IMR-90 (cell line): ENCODE measurements around the gene KRT1. TPM values are rescaled to one million over a fixed set of nuclear protein-coding genes. Genes with fewer than 3 reads are reported as not detected.

Experiments used
- ATAC-seq: fragments of 200-7000 bp; cut with Tn5 transposase; 2 replicates; pipeline ENCODE4 v1.9.1; 2020; ENCODE audit warnings: low read depth, mild to moderate bottlenecking, moderate library complexity
- BruUV-seq: library from RNA; stranded (reverse); fragments of 400-500 nt; replicated peaks from 2 replicates; lab custom pipeline; 2021; lab: Mats Ljungman, UMichigan
- CTCF ChIA-PET: fragments of 300-600 bp; formaldehyde crosslinking; extraction: SDS; loops from one replicate; lab custom pipeline; 2021; ENCODE audit warnings: antibody characterized with exemption; lab: Yijun Ruan, JAX
- POLR2A ChIA-PET: fragments of 300-600 bp; sonication (Branson Sonifier 250); formaldehyde crosslinking; loops from one replicate; lab custom pipeline; 2022; ENCODE audit warnings: antibody characterized with exemption; ENCODE audit not compliant: unreplicated experiment; lab: Charles Lee
- DNase-seq: peaks from one replicate; pipeline ENCODE4 v3.0.0; 2013
- H2AFZ ChIP-seq: replicated peaks from 2 replicates; pipeline ENCODE3; 2013; ENCODE audit warnings: low read length, mild to moderate bottlenecking; ENCODE audit not compliant: poor library complexity
- H2AK5ac ChIP-seq: 2 replicates; pipeline ENCODE4 v1.6.1; 2013; ENCODE audit warnings: low read depth, low read length, inconsistent platforms
- H2AK9ac ChIP-seq: replicated peaks from 2 replicates; pipeline ENCODE3; 2013; ENCODE audit warnings: mild to moderate bottlenecking, low read depth, low read length, moderate library complexity; ENCODE audit not compliant: poor library complexity
- H2BK120ac ChIP-seq: 2 replicates; pipeline ENCODE4 v1.6.1; 2013; ENCODE audit warnings: low read depth, low read length, inconsistent platforms
- H2BK15ac ChIP-seq: 3 replicates; pipeline ENCODE4 v1.6.1; 2013; ENCODE audit warnings: low read depth, low read length, inconsistent platforms
- H2BK20ac ChIP-seq: 2 replicates; pipeline ENCODE4 v1.6.1; 2013; ENCODE audit warnings: low read depth, mild to moderate bottlenecking, inconsistent platforms, low read length, moderate library complexity
- H2BK5ac ChIP-seq: 2 replicates; pipeline ENCODE4 v1.6.1; 2013; ENCODE audit warnings: mild to moderate bottlenecking, low read depth, low read length, inconsistent platforms; ENCODE audit not compliant: poor library complexity, severe bottlenecking
- H3K14ac ChIP-seq: replicated peaks from 2 replicates; pipeline ENCODE4 v1.6.1; 2013; ENCODE audit warnings: low read depth, low read length, inconsistent platforms
- H3K18ac ChIP-seq: 2 replicates; pipeline ENCODE4 v1.6.1; 2013; ENCODE audit warnings: low read depth, low read length, control low read depth
- H3K23ac ChIP-seq: 2 replicates; pipeline ENCODE4 v1.6.1; 2013; ENCODE audit warnings: low read depth, low read length, inconsistent platforms
- H3K27ac ChIP-seq: 2 replicates; pipeline ENCODE4 v1.5.1; 2013; ENCODE audit warnings: mild to moderate bottlenecking, control low read depth, low read length; ENCODE audit not compliant: insufficient read depth
- H3K27me3 ChIP-seq: 2 replicates; pipeline ENCODE4 v1.6.1; 2013; ENCODE audit warnings: low read length; ENCODE audit not compliant: control insufficient read depth, insufficient read depth
- H3K36me3 ChIP-seq: 2 replicates; pipeline ENCODE4 v1.6.1; 2013; ENCODE audit warnings: low read length, mixed read lengths; ENCODE audit not compliant: control insufficient read depth, insufficient read depth
- H3K4ac ChIP-seq: 2 replicates; pipeline ENCODE4 v1.6.1; 2013; ENCODE audit warnings: low read depth, low read length, inconsistent platforms
- H3K4me1 ChIP-seq: 2 replicates; pipeline ENCODE4 v1.6.1; 2013; ENCODE audit warnings: low read length, mixed read lengths; ENCODE audit not compliant: control insufficient read depth, insufficient read depth
- H3K4me2 ChIP-seq: 2 replicates; pipeline ENCODE4 v1.6.1; 2013; ENCODE audit warnings: low read depth, mild to moderate bottlenecking, control low read depth, low read length, moderate library complexity
- H3K4me3 ChIP-seq: 2 replicates; pipeline ENCODE4 v1.5.1; 2013; ENCODE audit warnings: low read depth, mild to moderate bottlenecking, control low read depth, low read length, moderate library complexity; ENCODE audit not compliant: insufficient read depth
- H3K56ac ChIP-seq: 2 replicates; pipeline ENCODE4 v1.6.1; 2013; ENCODE audit warnings: low read length, inconsistent platforms; ENCODE audit not compliant: insufficient read depth; ENCODE audit errors: extremely low read depth
- H3K79me1 ChIP-seq, 2 experiments: 2 replicates each; pipeline ENCODE4 v1.6.1; 2013; ENCODE audit warnings: low read length in 2 of 2, inconsistent platforms in 1 of 2, low read depth in 1 of 2
- H3K9ac ChIP-seq: 2 replicates; pipeline ENCODE4 v1.6.1; 2013; ENCODE audit warnings: low read depth, low read length, control low read depth
- H3K9me1 ChIP-seq: 2 replicates; pipeline ENCODE4 v1.6.1; 2013; ENCODE audit warnings: low read length, inconsistent platforms; ENCODE audit not compliant: insufficient read depth
- H3K9me3 ChIP-seq: 2 replicates; pipeline ENCODE4 v1.6.1; 2013; ENCODE audit warnings: low read length; ENCODE audit not compliant: control insufficient read depth, insufficient read depth
- H4K20me1 ChIP-seq: 2 replicates; pipeline ENCODE4 v1.6.1; 2013; ENCODE audit warnings: low read length, inconsistent platforms; ENCODE audit not compliant: insufficient read depth
- H4K5ac ChIP-seq: 2 replicates; pipeline ENCODE4 v1.6.1; 2013; ENCODE audit warnings: mild to moderate bottlenecking, low read depth, low read length, control low read depth
- H4K8ac ChIP-seq, 2 experiments: 2 replicates each; pipeline ENCODE4 v1.6.1; 2013; ENCODE audit warnings: low read depth in 2 of 2, low read length in 2 of 2, control low read depth in 1 of 2, inconsistent platforms in 1 of 2
- H4K91ac ChIP-seq: 2 replicates; pipeline ENCODE4 v1.6.1; 2013; ENCODE audit warnings: low read depth, low read length, inconsistent platforms; ENCODE audit not compliant: insufficient read depth
- NFE2L2 ChIP-seq: fragments of 150-350 bp; IDR thresholded peaks from 2 replicates; pipeline ENCODE4 v1.6.1; 2016; ENCODE audit warnings: low read depth, mild to moderate bottlenecking, low read length
- WGBS, 2 experiments: methylation state at CpG; one replicate each; pipeline versions ENCODE4 v1.1.5 to v1.1.7; 2013; ENCODE audit warnings: missing lambda C conversion rate in 2 of 2; ENCODE audit not compliant: insufficient read length in 1 of 2; ENCODE audit errors: extremely low coverage in 2 of 2; 5-methylcytosine and 5-hydroxymethylcytosine counted together
- dilution Hi-C: fragments of 300-500 bp; cut with HindIII; formaldehyde crosslinking; loops from one replicate; pipeline ENCODE4 v1.14.3; 2018; ENCODE audit warnings: low sequenced_read_pairs; ENCODE audit not compliant: unreplicated experiment
- in situ Hi-C: fragments of 300-500 bp; cut with MboI; formaldehyde crosslinking; loops from 3 replicates; pipeline ENCODE4 v1.14.3; 2019; ENCODE audit warnings: low sequenced_read_pairs, inconsistent platforms, mixed read lengths
- intact Hi-C: fragments of 100-400 bp; cut with micrococcal nuclease; formaldehyde crosslinking; loops from 2 replicates; pipeline ENCODE4 v1.10.0; 2022
- polyA plus RNA-seq, 3 experiments: library from polyadenylated mRNA; depleted of rRNA; stranded (reverse); fragments of >200 nt; gene quantifications; 2 replicates each; pipeline ENCODE4 v1.2.3, GENCODE V29; 2012; ENCODE audit warnings: low replicate concordance in 1 of 3
- total RNA-seq: library from RNA; depleted of rRNA; stranded (reverse); fragments of >200 nt; gene quantifications from 2 replicates; pipeline ENCODE4 v1.2.3, GENCODE V29; 2012

The KRT1 gene
- total and polyA plus RNA-seq, 2 of the 4 experiments (the other 2 are of a cell fraction): not detected

DNA sequence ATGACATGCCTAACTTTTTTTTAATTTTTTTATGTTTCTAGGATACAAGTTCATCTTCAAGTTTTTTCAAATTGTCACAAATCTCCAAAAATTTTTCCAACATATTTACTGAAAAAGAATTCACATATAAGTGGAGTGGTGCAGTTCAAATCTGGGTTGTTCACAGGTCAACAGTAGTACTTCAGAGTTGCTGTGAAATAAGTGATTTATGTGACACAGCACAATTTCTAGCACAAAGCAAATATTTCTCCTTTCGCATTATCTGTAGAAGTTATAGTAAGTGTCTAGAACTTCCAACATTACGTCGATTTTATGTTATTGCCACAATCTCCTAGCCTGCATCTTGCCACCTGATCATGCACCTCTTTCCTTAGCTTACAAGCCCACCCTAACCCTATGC is 18.5 kb downstream of the KRT1 start:
- Histone ChIP-seq H3K27ac (no peak overlapping the region), H3K56ac (no peak overlapping the region), H2BK5ac (no peak overlapping the region), H3K9me3 (no peaks in the 10 kb centered on the region), H2BK15ac (no peak overlapping the region), H2AK9ac (no peak overlapping the region), H2AFZ (no peak overlapping the region), H2AK5ac (no peak overlapping the region), H4K91ac (no peak overlapping the region), H4K5ac (no peak overlapping the region), H3K4me2 (no peak overlapping the region), H3K9ac (no peak overlapping the region), H3K36me3 (no peaks in the 10 kb centered on the region), H3K14ac (no peak overlapping the region), H3K79me1 (no peaks in the 10 kb centered on the region), H3K4me3 (no peak overlapping the region), H2BK120ac (no peak overlapping the region), H3K27me3 (peaks cover 22% of the 10 kb centered on the region), H3K4ac (no peak overlapping the region), H3K23ac (no peak overlapping the region), H3K9me1 (no peaks in the 10 kb centered on the region), H3K18ac (no peak overlapping the region), H4K20me1 (no peaks in the 10 kb centered on the region), H3K4me1 (no peaks in the 10 kb centered on the region), H4K8ac (no peak overlapping the region), H2BK20ac (no peak overlapping the region)
- intact Hi-C loops: no loop called here
- CTCF ChIA-PET: no interaction called here
- DNase-seq (no peak), ATAC-seq (no peak)
- no CpG with 5 or more reads among the region's 3 CpGs for WGBS, 2 experiments
- in situ Hi-C loops: no loop called here
- dilution Hi-C loops: no loop called here
- POLR2A ChIA-PET: no interaction called here
- BruUV-seq: no TSS peak
- TF ChIP-seq NFE2L2: no peak
